Astrocyte of the cerebellum (primary cell): ENCODE data around the gene TMEM229B.

Source experiments
- DNase-seq: peaks from one replicate; pipeline ENCODE4 v3.0.0-alpha.2; 2011; ENCODE audit warnings: low read depth
- H3K4me3 ChIP-seq: 2 replicates; pipeline ENCODE4 v1.5.1; 2011; ENCODE audit warnings: mild to moderate bottlenecking, low read depth, low read length, moderate library complexity
- in situ Hi-C: cut with HindIII; loops from 2 replicates; pipeline ENCODE4 v1.10.0; 2017; ENCODE audit warnings: low sequenced_read_pairs
- TF ChIP-seq, protein P1 (sequence below): IDR thresholded peaks from 2 replicates; pipeline ENCODE4 v1.5.1; 2012; ENCODE audit warnings: low read length, low read depth, moderate library complexity, mild to moderate bottlenecking; ENCODE audit errors: missing control alignments

TMEM229B gene

DNA sequence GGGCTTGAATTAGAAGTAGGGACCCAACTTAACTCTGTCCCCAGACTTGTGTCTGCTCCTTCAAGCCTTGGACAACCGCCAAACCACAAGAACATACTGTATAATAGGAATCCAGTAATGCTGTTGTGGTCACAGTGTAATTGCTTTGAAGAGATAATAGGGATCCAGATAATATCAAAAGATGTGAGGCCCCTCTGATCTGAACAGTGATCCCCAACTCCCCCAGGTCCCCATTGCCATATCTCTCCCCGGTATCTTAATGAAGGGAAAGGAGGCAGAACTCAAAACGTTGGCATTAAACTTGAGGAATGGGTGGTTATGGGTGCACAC lies 36.1 kb upstream of the TMEM229B start:
- no peak overlapping the region for H3K4me3 ChIP-seq
- DNase-seq: no peak
- in situ Hi-C loops: loop anchor here (5.0 kb wide), 2 partner anchors 53 to 107 kb away; no protein-coding TSS in a partner anchor
- TF ChIP-seq, protein P1, sequence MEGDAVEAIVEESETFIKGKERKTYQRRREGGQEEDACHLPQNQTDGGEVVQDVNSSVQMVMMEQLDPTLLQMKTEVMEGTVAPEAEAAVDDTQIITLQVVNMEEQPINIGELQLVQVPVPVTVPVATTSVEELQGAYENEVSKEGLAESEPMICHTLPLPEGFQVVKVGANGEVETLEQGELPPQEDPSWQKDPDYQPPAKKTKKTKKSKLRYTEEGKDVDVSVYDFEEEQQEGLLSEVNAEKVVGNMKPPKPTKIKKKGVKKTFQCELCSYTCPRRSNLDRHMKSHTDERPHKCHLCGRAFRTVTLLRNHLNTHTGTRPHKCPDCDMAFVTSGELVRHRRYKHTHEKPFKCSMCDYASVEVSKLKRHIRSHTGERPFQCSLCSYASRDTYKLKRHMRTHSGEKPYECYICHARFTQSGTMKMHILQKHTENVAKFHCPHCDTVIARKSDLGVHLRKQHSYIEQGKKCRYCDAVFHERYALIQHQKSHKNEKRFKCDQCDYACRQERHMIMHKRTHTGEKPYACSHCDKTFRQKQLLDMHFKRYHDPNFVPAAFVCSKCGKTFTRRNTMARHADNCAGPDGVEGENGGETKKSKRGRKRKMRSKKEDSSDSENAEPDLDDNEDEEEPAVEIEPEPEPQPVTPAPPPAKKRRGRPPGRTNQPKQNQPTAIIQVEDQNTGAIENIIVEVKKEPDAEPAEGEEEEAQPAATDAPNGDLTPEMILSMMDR: no peak

DNA sequence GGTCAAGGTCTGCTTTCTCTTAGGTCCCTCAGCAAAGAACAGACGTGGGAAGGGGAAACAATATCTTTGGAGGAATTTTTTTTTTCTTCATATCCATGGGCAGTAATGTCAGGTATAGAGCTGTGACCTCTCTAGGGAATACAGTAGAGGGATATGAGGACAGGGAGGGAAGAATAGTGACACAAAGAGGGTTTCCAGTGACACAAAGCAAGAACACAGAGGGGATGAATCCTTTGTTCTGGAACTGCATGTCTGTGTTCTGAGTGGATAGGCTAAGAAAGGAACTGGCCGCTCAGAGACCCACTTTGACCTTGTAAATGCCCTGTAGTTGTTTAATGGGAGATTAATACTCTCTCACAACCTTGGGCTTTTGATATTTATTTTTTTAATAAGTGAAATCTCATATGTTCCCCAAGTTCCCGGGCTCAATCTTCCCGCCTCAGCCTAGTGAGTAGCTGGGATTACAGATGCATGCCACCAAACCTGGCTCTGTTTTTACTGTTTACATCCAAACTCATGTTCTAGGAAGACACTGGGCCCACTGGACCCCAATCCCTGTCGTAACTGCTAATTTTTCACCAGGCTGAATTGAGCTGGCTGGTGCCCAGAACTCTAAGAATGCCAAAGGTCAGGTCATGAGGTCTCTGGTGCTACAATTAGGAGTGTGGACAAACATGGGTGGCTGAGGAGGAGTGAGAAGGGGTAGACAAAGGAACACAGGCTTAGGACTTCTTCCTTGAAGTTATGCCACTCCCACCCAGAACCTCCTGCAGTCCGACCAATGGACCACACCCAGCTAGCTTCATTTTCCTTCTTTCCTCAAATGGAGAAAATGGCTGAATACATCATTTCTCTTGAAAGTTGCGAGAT lies 35.5 kb upstream of the TMEM229B start:
- TF ChIP-seq, protein P1: no peak
- in situ Hi-C loops: loop anchor here (5.0 kb wide), 2 partner anchors 53 to 107 kb away; no protein-coding TSS in a partner anchor
- H3K4me3 ChIP-seq: no peak overlapping the region
- DNase-seq: no peak

DNA sequence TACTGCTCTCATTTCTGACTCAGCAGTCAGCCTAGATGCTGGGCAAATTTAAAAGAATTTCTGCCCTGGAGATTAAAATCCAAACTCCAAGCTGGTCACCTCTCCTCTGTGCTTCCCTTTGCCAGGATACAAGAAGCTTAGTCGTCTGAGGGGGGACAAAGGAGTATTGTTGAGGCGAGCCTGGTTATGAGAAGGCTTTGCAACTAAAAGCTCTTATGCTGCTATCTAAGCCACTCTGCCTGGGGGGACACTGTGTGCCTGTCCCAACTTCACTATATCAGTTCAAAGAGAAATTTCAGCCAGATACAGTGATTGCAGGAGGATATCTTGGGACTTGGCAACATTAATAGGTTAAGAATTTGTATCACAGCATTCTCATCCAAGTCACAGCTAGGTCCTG lies 33.7 kb upstream of the TMEM229B start:
- no peak overlapping the region for H3K4me3 ChIP-seq
- TF ChIP-seq, protein P1: no peak
- in situ Hi-C loops: loop anchor here (5.0 kb wide), 2 partner anchors 55 to 105 kb away; no protein-coding TSS in a partner anchor
- no peak for DNase-seq

DNA sequence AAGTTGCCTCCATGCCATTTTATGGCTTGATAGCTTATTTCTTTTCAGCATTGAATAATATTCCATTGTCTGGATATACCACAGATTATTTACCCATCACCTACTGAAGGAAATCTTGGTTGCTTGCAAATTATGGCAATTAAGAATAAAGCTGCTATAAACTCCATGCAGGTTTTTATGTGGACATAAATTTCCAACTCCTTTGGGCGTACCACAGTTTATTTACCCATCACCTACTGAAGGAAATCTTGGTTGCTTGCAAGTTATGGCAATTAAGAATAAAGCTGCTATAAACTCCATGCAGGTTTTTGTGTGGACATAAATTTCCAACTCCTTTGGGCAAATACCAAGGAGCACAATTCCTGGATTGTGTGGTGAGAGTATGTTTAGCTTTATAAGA lies 32.0 kb upstream of the TMEM229B start:
- TF ChIP-seq, protein P1: no peak
- in situ Hi-C loops: loop anchor here (5.0 kb wide), 2 partner anchors 57 to 103 kb away; no protein-coding TSS in a partner anchor
- no peak overlapping the region for H3K4me3 ChIP-seq
- DNase-seq: no peak

DNA sequence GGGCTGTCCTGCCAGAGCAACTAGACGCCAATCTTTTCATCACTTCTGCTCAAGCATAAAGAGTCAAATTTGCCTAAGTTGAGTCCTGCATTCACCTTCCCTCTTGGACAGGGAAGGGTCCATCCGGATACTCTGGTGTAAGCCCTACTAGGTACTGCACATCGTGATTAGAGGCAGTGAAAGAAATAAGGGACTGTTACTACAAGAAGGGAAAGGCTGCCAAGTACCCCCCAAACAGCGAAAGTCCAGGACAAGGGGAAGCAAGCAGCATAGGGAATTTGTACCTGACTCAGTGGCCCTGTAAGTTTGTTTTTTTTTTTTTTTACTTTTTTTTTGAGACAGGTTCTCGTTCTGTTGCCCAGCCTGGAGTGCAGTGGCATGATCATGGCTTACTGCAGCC lies 30.9 kb upstream of the TMEM229B start:
- in situ Hi-C loops: no loop called here
- no peak overlapping the region for H3K4me3 ChIP-seq
- TF ChIP-seq, protein P1: no peak
- DNase-seq: no peak

DNA sequence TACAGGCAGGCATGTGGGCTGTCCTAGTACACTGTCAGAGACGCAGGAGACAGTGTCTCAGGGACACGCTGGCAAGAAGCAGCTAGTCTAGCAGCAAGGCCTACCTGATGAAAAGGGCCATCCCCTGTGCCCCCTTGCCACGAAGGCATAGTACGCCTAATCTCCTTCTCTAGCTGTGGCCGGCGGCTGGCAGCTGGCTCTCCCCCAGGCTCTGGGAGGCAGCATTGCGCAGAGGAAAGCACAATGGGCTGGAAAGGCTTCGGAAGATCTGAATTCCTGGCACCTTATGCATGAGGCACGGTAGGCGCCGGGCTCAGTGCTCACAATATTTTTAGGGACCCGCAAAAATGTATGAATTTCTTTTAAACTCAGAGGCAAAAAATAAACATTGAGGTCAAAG lies 28.6 kb upstream of the TMEM229B start:
- TF ChIP-seq, protein P1: no peak
- DNase-seq: no peak
- no peak overlapping the region for H3K4me3 ChIP-seq
- in situ Hi-C loops: no loop called here
